ENCODE data around the gene HCST.

Gene HCST

GRCh38 chr19:35870798-35871197 lies 31.5 kb upstream of the HCST start:
- no peak for TF ChIP-seq CTCF (IDR thresholded peaks at IDR 0.05)

DNA sequence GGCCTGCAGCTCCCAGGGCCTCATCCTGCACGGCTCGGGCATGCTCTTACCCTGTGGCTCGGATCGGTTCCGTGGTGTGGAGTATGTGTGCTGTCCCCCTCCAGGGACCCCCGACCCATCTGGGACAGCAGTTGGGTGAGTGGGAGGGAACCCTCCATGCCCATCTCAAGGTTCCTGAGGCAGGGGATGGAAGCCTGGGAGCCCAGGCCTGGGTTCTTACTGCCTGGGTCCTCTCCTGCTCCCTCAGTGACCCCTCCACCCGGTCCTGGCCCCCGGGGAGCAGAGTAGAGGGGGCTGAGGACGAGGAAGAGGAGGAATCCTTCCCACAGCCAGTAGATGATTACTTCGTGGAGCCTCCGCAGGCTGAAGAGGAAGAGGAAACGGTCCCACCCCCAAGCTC lies 30.7 kb upstream of the HCST start:
- TF ChIP-seq CTCF (IDR thresholded peaks at IDR 0.05) = no peak

GRCh38 chr19:35872180-35872579 lies 30.1 kb upstream of the HCST start:
- no peak for TF ChIP-seq CTCF (IDR thresholded peaks at IDR 0.05)

DNA sequence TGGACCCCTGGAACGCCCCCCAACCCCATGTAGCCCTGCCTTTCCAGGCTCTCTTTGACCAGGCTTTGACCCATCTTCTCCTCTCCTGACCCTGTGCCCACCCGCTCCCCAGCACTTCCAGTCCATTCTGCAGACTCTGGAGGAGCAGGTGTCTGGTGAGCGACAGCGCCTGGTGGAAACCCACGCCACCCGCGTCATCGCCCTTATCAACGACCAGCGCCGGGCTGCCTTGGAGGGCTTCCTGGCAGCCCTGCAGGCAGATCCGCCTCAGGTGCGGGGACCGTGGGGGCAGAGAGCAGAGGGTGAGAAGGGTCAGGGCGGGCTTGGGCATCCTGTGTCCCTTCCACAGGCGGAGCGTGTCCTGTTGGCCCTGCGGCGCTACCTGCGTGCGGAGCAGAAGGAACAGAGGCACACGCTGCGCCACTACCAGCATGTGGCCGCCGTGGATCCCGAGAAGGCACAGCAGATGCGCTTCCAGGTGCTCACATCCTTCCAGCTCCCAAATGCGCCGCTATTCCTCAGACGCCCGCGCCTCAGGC lies 27.9 kb upstream of the HCST start:
- no peak for TF ChIP-seq CTCF (IDR thresholded peaks at IDR 0.05)

- no peak for TF ChIP-seq CTCF (IDR thresholded peaks at IDR 0.05)
Observed at GRCh38 chr19:35879068-35879467, 23.3 kb upstream of the HCST start.

DNA sequence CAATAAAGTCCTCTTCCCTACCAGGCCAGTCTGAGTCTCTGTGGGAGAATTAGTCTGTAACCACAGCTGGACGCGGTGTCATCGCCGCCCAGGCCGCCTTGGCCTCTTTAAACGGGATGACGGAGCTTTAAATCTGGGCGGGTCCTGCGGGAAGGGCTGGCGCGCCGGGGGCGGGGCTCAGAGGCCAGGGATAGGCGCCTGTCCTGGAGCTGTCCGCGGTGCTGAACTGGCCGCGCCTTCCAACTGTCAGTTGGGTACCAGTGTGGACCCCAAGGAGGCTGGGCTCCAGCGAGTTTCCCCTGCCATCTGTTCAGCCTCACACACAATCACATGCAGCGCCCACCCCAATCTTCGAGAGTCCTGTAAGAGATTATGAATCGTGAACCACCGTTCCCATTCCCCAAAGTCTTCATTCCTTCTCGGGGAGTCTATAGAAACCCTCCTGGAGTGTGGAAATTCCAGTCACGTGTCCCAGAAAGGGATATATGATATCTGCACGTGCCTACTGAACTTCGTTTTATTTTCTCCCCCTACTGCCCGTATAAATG lies 22.5 kb upstream of the HCST start:
- no peak for TF ChIP-seq CTCF (IDR thresholded peaks at IDR 0.05)

- TF ChIP-seq CTCF (IDR thresholded peaks at IDR 0.05) = peak; percentile 38; the same call in 1 of the 2 replicates
Observed at GRCh38 chr19:35882114-35882832, 20.1 kb upstream of the HCST start.

Measured in LNCAP (cell line).